ENCODE results near the gene PIAS2.

GRCh38 chr18:46888965-46889364 is 28.3 kb downstream of the PIAS2 start:
- TF ChIP-seq CREB1 (IDR thresholded peaks at IDR 0.05; ENCODE audit: low read depth) (no peak), MAX (IDR thresholded peaks at IDR 0.05) (no peak), TAF1 (IDR thresholded peaks at IDR 0.05; ENCODE audit: low read depth) (no peak), EGR1 (IDR thresholded peaks at IDR 0.05) (no peak), EP300 (IDR thresholded peaks at IDR 0.05; ENCODE audit: borderline replicate concordance) (no peak)

Data from Ishikawa (cell line).